ENCODE data around the gene KMT2B. TPM values are rescaled to one million over a fixed set of nuclear protein-coding genes. Genes with fewer than 3 reads are reported as not detected.
A peak's percentile ranks its signal among the peaks of the same experiment; 100 is the strongest.

KMT2B gene
- total RNA-seq, 1 donor from 2014 or later, result 12.6 TPM

DNA sequence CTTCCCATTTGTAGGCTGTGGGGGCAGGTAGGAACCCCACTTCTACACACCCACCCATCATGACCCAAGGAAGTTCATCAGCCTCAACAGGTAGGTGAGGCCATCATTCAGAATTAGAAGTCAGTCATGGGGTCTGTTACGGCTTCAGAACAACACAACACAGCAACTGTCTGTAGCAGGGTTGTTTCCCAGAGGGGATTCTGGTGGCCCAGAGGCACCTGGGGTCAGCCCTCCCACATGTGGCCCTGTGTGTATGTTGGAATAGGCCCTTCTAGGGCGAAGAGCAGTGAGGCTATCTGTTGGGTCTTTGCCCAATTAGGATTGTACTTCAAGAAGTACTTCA is 21.1 kb downstream of the KMT2B start:
- DNase-seq (ENCODE audit: low spot score), result no peak
- Histone ChIP-seq H2AFZ (replicated peaks) (no peak overlapping the region), H3K4me2 (no peak overlapping the region), H3K9me3 (ENCODE audit: low read depth) (no peaks in the 10 kb centered on the region), H3K4me1 (peaks cover 9% of the 10 kb centered on the region), H3K79me2 (ENCODE audit: low read depth) (no peaks in the 10 kb centered on the region), H3K9ac (no peak overlapping the region), H3K27ac (no peak overlapping the region), H3K36me3 (no peaks in the 10 kb centered on the region), H3K27me3 (no peaks in the 10 kb centered on the region), H3K4me3 (no peak overlapping the region), H4K20me1 (ENCODE audit: low read depth) (peaks cover 17% of the 10 kb centered on the region), H3F3A (ENCODE audit: low read depth) (peaks cover 37% of the 10 kb centered on the region)
- TF ChIP-seq, protein P1, sequence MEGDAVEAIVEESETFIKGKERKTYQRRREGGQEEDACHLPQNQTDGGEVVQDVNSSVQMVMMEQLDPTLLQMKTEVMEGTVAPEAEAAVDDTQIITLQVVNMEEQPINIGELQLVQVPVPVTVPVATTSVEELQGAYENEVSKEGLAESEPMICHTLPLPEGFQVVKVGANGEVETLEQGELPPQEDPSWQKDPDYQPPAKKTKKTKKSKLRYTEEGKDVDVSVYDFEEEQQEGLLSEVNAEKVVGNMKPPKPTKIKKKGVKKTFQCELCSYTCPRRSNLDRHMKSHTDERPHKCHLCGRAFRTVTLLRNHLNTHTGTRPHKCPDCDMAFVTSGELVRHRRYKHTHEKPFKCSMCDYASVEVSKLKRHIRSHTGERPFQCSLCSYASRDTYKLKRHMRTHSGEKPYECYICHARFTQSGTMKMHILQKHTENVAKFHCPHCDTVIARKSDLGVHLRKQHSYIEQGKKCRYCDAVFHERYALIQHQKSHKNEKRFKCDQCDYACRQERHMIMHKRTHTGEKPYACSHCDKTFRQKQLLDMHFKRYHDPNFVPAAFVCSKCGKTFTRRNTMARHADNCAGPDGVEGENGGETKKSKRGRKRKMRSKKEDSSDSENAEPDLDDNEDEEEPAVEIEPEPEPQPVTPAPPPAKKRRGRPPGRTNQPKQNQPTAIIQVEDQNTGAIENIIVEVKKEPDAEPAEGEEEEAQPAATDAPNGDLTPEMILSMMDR (IDR thresholded peaks at IDR 0.05), result no peak
- TF ChIP-seq EZH2phosphoT487 (IDR thresholded peaks at IDR 0.05) (no peak), EZH2 (IDR thresholded peaks at IDR 0.05) (no peak)
- no peaks in the 10 kb centered on the region for H3K9me3 Mint-ChIP-seq
- H3K4me1 Mint-ChIP-seq, result peaks cover 16% of the 10 kb centered on the region
- peak overlapping the region; percentile 68 for H3K4me3 Mint-ChIP-seq
- peaks cover 16% of the 10 kb centered on the region for H3K36me3 Mint-ChIP-seq
- H3K27me3 Mint-ChIP-seq (ENCODE audit: insufficient read depth, low read depth), result peaks cover 7% of the 10 kb centered on the region
- no peak overlapping the region for H3K27ac Mint-ChIP-seq

DNA sequence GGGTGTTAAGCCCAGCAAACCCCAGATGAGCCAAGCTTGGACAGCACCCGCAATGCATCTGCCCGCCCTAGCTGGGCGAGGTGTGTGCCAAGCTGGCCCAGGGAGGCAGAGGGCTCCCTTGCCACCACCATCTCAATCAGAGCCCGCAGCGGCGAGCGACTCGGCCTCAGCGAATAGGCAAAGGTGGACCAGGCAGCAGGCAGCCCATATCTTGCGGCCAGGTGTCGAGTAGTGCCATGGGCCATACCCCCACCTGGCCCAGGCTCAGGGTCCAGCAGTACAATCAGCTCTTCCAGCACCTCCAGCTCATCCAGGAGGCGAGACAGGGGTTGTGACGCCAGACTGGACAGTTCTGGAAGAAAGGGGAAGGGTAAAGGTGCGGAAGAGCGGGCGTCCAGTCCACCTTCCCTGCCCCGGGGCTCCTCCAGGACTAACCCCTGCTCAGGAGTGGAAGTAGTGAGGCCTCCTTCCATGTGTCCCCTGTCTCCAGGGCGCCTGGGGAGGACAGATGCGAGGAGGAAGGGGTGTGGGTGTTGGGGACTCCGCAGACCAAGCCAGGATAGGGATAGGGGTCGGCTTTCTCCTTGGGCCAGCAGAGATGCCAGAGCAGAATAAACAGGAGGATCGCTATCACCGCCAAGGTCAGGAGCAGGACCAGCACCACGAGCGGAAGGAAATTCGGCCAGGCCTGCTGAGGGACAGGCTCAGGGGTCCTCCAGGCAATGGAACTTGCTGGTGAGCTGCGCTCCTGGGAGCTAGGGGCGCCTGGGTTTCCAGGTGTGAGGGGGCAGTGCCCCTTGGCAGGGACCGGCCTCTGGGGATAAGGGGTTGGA is 21.7 kb downstream of the KMT2B start:
- H3K27me3 Mint-ChIP-seq (ENCODE audit: insufficient read depth, low read depth), result peaks cover 11% of the 10 kb centered on the region
- Histone ChIP-seq H4K20me1 (ENCODE audit: low read depth) (peaks cover 17% of the 10 kb centered on the region), H3K9ac (no peak overlapping the region), H3K27me3 (no peaks in the 10 kb centered on the region), H3K36me3 (no peaks in the 10 kb centered on the region), H3K27ac (no peak overlapping the region), H3K4me2 (peak overlapping the region; percentile 92), H3K4me3 (peak overlapping the region; percentile 79), H2AFZ (replicated peaks) (no peak overlapping the region), H3K79me2 (ENCODE audit: low read depth) (no peaks in the 10 kb centered on the region), H3K9me3 (ENCODE audit: low read depth) (no peaks in the 10 kb centered on the region), H3K4me1 (peaks cover 9% of the 10 kb centered on the region), H3F3A (ENCODE audit: low read depth) (peaks cover 41% of the 10 kb centered on the region)
- TF ChIP-seq, protein P1 (IDR thresholded peaks at IDR 0.05), result no peak
- TF ChIP-seq EZH2phosphoT487 (IDR thresholded peaks at IDR 0.05), result no peak
- no peak for TF ChIP-seq EZH2 (IDR thresholded peaks at IDR 0.05)
- no peak overlapping the region for H3K27ac Mint-ChIP-seq
- H3K4me1 Mint-ChIP-seq, result peaks cover 20% of the 10 kb centered on the region
- no peak for DNase-seq (ENCODE audit: low spot score)
- H3K9me3 Mint-ChIP-seq, result no peaks in the 10 kb centered on the region
- peak overlapping the region; percentile 89 for H3K4me3 Mint-ChIP-seq
- peaks cover 10% of the 10 kb centered on the region for H3K36me3 Mint-ChIP-seq

DNA sequence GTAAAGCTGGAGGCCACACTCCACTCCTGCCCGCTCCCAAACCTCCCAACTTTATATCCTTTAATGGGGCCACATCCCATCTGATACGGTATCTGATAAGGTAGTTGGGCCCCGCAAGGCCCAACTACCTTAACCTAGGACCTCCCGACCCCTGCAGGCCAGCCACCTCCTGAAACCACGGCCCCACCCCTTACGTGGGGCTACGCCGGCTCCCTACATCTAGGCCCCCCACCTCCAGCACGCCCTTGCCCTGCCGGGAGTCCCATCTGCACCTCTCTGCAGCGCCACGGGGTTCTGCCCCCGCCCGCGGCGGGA is 22.3 kb downstream of the KMT2B start:
- Histone ChIP-seq H3K36me3 (no peaks in the 10 kb centered on the region), H3K9ac (no peak overlapping the region), H3F3A (ENCODE audit: low read depth) (peaks cover 45% of the 10 kb centered on the region), H3K4me1 (peaks cover 9% of the 10 kb centered on the region), H3K27ac (no peak overlapping the region), H3K79me2 (ENCODE audit: low read depth) (no peaks in the 10 kb centered on the region), H3K4me2 (peak overlapping the region; percentile 92), H3K9me3 (ENCODE audit: low read depth) (no peaks in the 10 kb centered on the region), H4K20me1 (ENCODE audit: low read depth) (peaks cover 17% of the 10 kb centered on the region), H2AFZ (replicated peaks) (peak overlapping the region; percentile 73), H3K4me3 (peak overlapping the region; percentile 79), H3K27me3 (no peaks in the 10 kb centered on the region)
- DNase-seq (ENCODE audit: low spot score), result peak; percentile 25
- no peaks in the 10 kb centered on the region for H3K9me3 Mint-ChIP-seq
- H3K36me3 Mint-ChIP-seq, result peaks cover 9% of the 10 kb centered on the region
- H3K27ac Mint-ChIP-seq, result no peak overlapping the region
- H3K4me1 Mint-ChIP-seq, result peaks cover 22% of the 10 kb centered on the region
- peaks cover 13% of the 10 kb centered on the region for H3K27me3 Mint-ChIP-seq (ENCODE audit: insufficient read depth, low read depth)
- H3K4me3 Mint-ChIP-seq, result peak overlapping the region; percentile 89
- no peak for TF ChIP-seq EZH2phosphoT487 (IDR thresholded peaks at IDR 0.05)
- TF ChIP-seq, protein P1 (IDR thresholded peaks at IDR 0.05), result no peak
- no peak for TF ChIP-seq EZH2 (IDR thresholded peaks at IDR 0.05)
